Caco-2 (cell line): Measurements from ENCODE around the gene CAPZB. TPM values are rescaled to one million over a fixed set of nuclear protein-coding genes. Genes with fewer than 3 reads are reported as not detected.

Experiments used
- BruUV-seq: library from RNA; stranded (reverse); fragments of 400-500 nt; replicated peaks from 2 replicates; lab custom pipeline; 2021; lab: Mats Ljungman, UMichigan
- CTCF ChIA-PET: fragments of 300-600 bp; sonication (Branson Sonifier 250); formaldehyde crosslinking; loops from one replicate; lab custom pipeline; 2022; ENCODE audit warnings: antibody characterized with exemption; lab: Charles Lee
- POLR2A ChIA-PET: fragments of 300-600 bp; sonication (Branson Sonifier 250); formaldehyde crosslinking; loops from one replicate; lab custom pipeline; 2022; ENCODE audit warnings: antibody characterized with exemption; lab: Charles Lee
- DNase-seq, 2 experiments: peaks; one replicate each; pipeline versions ENCODE4 v3.0.0 to v3.0.0-alpha.2; 2020 to 2022
- H3K27me3 ChIP-seq: replicated peaks from 2 replicates; pipeline ENCODE4 v1.6.0; 2011; ENCODE audit warnings: low read length; ENCODE audit not compliant: control insufficient read depth, insufficient read depth
- H3K36me3 ChIP-seq: 2 replicates; pipeline ENCODE4 v1.5.1; 2011; ENCODE audit warnings: low read length; ENCODE audit not compliant: control insufficient read depth, insufficient read depth
- H3K4me1 ChIP-seq: fragments of 250-450 bp; sonication (Bioruptor Pico); 2 replicates; pipeline ENCODE4 v1.5.1; 2020; ENCODE audit warnings: mild to moderate bottlenecking
- H3K4me3 ChIP-seq: 2 replicates; pipeline ENCODE4 v1.5.1; 2011; ENCODE audit warnings: low read depth, mild to moderate bottlenecking, control low read depth, low read length
- H3K9me3 ChIP-seq: fragments of 250-450 bp; sonication (Bioruptor Pico); 2 replicates; pipeline ENCODE4 v1.5.1; 2020; ENCODE audit warnings: mild to moderate bottlenecking, moderate library complexity
- H3K27ac Mint-ChIP-seq: one replicate; pipeline ENCODE4 v1.8.0; 2022; ENCODE audit warnings: mixed read lengths; ENCODE audit not compliant: unreplicated experiment
- H3K27me3 Mint-ChIP-seq: one replicate; pipeline ENCODE4 v1.8.0; 2022; ENCODE audit warnings: mixed read lengths; ENCODE audit not compliant: insufficient read depth, unreplicated experiment
- H3K36me3 Mint-ChIP-seq: one replicate; pipeline ENCODE4 v1.8.0; 2022; ENCODE audit warnings: mild to moderate bottlenecking, mixed read lengths; ENCODE audit not compliant: insufficient read depth, unreplicated experiment
- H3K4me1 Mint-ChIP-seq: one replicate; pipeline ENCODE4 v1.8.0; 2022; ENCODE audit warnings: low read depth, mixed read lengths; ENCODE audit not compliant: unreplicated experiment
- H3K4me3 Mint-ChIP-seq: one replicate; pipeline ENCODE4 v1.8.0; 2022; ENCODE audit warnings: mild to moderate bottlenecking, moderate library complexity, mixed read lengths; ENCODE audit not compliant: unreplicated experiment
- H3K9me3 Mint-ChIP-seq: one replicate; pipeline ENCODE4 v1.8.0; 2022; ENCODE audit warnings: mixed read lengths; ENCODE audit not compliant: unreplicated experiment
- CTCF ChIP-seq, 2 experiments: fragments of 200-600 bp in 1 of 2; IDR thresholded peaks; 1 replicate in 1 of 2; 2 replicates in 1 of 2; pipeline versions ENCODE4 v1.5.1 to v1.8.0; 2011 to 2022; ENCODE audit warnings: antibody characterized with exemption in 1 of 2, control low read depth in 1 of 2, inconsistent platforms in 1 of 2, low read depth in 1 of 2, low read length in 1 of 2, mild to moderate bottlenecking in 1 of 2, moderate library complexity in 1 of 2; ENCODE audit not compliant: insufficient read depth in 1 of 2, severe bottlenecking in 1 of 2, unreplicated experiment in 1 of 2
- intact Hi-C: fragments of 100-400 bp; cut with micrococcal nuclease; formaldehyde crosslinking; loops from one replicate; pipeline ENCODE4 v1.10.0; 2022; ENCODE audit not compliant: unreplicated experiment
- total RNA-seq: library from RNA; stranded (reverse); gene quantifications from 2 replicates; pipeline ENCODE4 v1.2.3, GENCODE V29; 2022

The CAPZB gene
- total RNA-seq, 1 experiment from 2014 or later: 205 TPM

GRCh38 chr1:19328486-19328885 lies 156.9 kb downstream of the CAPZB start:
- no peak overlapping the region for H3K4me3 Mint-ChIP-seq

GRCh38 chr1:19327736-19328135 lies 157.6 kb downstream of the CAPZB start:
- Mint-ChIP-seq H3K4me3 (no peak overlapping the region), H3K27ac (no peak overlapping the region), H3K27me3 (no peaks in the 10 kb centered on the region), H3K36me3 (peaks cover 22% of the 10 kb centered on the region), H3K9me3 (no peaks in the 10 kb centered on the region), H3K4me1 (no peaks in the 10 kb centered on the region)
- ChIA-PET CTCF (no interaction called here), POLR2A (no interaction called here)
- Histone ChIP-seq H3K27me3 (no peaks in the 10 kb centered on the region), H3K36me3 (no peaks in the 10 kb centered on the region; the same call in 1 of the 2 replicates), H3K9me3 (no peaks in the 10 kb centered on the region), H3K4me1 (no peaks in the 10 kb centered on the region), H3K4me3 (no peak overlapping the region)
- intact Hi-C loops: no loop called here
- no peak for DNase-seq
- TF ChIP-seq CTCF (IDR thresholded peaks at IDR 0.05; ENCODE audit: insufficient read depth in 1 of 2, low read depth in 1 of 2, low read length in 1 of 2, severe bottlenecking in 1 of 2, unreplicated experiment in 1 of 2): no peak
- no TSS peak for BruUV-seq

More at GRCh38 chr1:19328486-19328885, 156.9 kb downstream of the CAPZB start:
- Mint-ChIP-seq H3K27ac (no peak overlapping the region), H3K4me1 (no peaks in the 10 kb centered on the region), H3K9me3 (no peaks in the 10 kb centered on the region), H3K36me3 (peaks cover 22% of the 10 kb centered on the region), H3K27me3 (no peaks in the 10 kb centered on the region)
- H3K36me3 ChIP-seq: no peaks in the 10 kb centered on the region; the same call in 1 of the 2 replicates
- no peaks in the 10 kb centered on the region for H3K4me1 ChIP-seq
- no peaks in the 10 kb centered on the region for H3K9me3 ChIP-seq
- BruUV-seq: no TSS peak
- H3K27me3 ChIP-seq: no peaks in the 10 kb centered on the region
- TF ChIP-seq CTCF (IDR thresholded peaks at IDR 0.05; ENCODE audit: insufficient read depth in 1 of 2, low read depth in 1 of 2, low read length in 1 of 2, severe bottlenecking in 1 of 2, unreplicated experiment in 1 of 2): no peak
- no peak overlapping the region for H3K4me3 ChIP-seq
- intact Hi-C loops: no loop called here
- no peak for DNase-seq
- ChIA-PET CTCF (no interaction called here), POLR2A (no interaction called here)

- no peaks in the 10 kb centered on the region for H3K9me3 Mint-ChIP-seq
- ChIA-PET POLR2A (no interaction called here), CTCF (no interaction called here)
Observed at GRCh38 chr1:19327301-19327700, 158.0 kb downstream of the CAPZB start.

More at GRCh38 chr1:19327301-19327700, 158.0 kb downstream of the CAPZB start:
- no peaks in the 10 kb centered on the region; the same call in 1 of the 2 replicates for H3K36me3 ChIP-seq
- Mint-ChIP-seq H3K27ac (no peak overlapping the region), H3K4me1 (no peaks in the 10 kb centered on the region), H3K4me3 (no peak overlapping the region), H3K36me3 (peaks cover 26% of the 10 kb centered on the region), H3K27me3 (no peaks in the 10 kb centered on the region)
- no TSS peak for BruUV-seq
- H3K4me1 ChIP-seq: no peaks in the 10 kb centered on the region
- intact Hi-C loops: no loop called here
- no peak for TF ChIP-seq CTCF (IDR thresholded peaks at IDR 0.05; ENCODE audit: insufficient read depth in 1 of 2, low read depth in 1 of 2, low read length in 1 of 2, severe bottlenecking in 1 of 2, unreplicated experiment in 1 of 2)
- no peak overlapping the region for H3K4me3 ChIP-seq
- H3K9me3 ChIP-seq: no peaks in the 10 kb centered on the region
- H3K27me3 ChIP-seq: no peaks in the 10 kb centered on the region
- DNase-seq: no peak
